ENCODE results near the gene RAB10.

Gene RAB10

DNA sequence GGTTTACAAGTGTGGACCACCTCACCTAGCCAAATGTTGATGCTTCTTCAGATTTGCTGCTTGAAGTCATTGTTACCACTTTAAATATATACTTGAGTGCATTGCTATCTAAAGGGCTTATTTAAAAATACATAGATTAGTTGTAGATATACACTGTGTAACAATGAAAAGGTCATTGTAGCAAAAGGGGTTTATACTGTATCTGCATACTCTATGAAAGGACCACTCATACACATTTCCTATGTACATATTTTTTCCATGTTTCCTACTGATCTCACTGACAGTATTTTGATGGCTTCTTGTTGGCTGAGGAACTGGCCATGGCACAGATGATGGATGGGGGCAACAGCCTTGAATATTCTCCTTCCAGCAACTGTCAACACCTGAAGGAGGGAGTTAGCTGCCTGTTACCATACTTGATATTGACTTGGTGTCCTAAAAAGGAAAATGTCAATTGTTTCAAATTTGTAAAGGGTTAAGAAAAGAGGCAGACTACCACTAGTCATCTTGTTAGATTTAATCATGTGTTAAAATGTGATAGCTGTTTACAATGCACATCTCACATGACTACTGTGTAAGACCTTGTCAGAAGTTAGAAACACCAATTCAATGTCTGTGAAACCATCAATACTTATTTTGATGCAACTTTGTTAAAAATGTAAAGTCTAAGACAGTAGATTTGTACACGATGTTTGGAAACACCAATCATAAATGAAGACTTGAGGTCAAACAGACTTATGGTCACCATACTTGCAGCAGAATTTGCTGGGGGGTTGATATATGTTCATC is 33.5 kb downstream of the RAB10 start:
- TF ChIP-seq BACH2 (CRISPR knock-in tag; IDR thresholded peaks at IDR 0.05; ENCODE audit: borderline replicate concordance) = no peak
- no peak for TF ChIP-seq CSRNP3 (CRISPR knock-in tag; IDR thresholded peaks at IDR 0.05)
- TF ChIP-seq CREB5 (CRISPR knock-in tag; IDR thresholded peaks at IDR 0.05; ENCODE audit: low read depth) = no peak
- TF ChIP-seq OSR1 (CRISPR knock-in tag; IDR thresholded peaks at IDR 0.05) = no peak
- TF ChIP-seq GLIS3 (CRISPR knock-in tag; IDR thresholded peaks at IDR 0.05) = no peak
- no peak for TF ChIP-seq ARNTL (CRISPR knock-in tag; IDR thresholded peaks at IDR 0.05; ENCODE audit: borderline replicate concordance, low read depth)
- TF ChIP-seq POU6F1 (CRISPR knock-in tag; IDR thresholded peaks at IDR 0.05; ENCODE audit: borderline replicate concordance, low read depth) = no peak
- TF ChIP-seq ZFP30 (CRISPR knock-in tag; IDR thresholded peaks at IDR 0.05) = no peak
- ATAC-seq = no peak; the same call in 2 of the 3 replicates

GRCh38 chr2:26067980-26068507 is 34.2 kb downstream of the RAB10 start:
- no peak for TF ChIP-seq TCF4 (CRISPR knock-in tag; IDR thresholded peaks at IDR 0.05; ENCODE audit: borderline replicate concordance)
- TF ChIP-seq OSR1 (CRISPR knock-in tag; IDR thresholded peaks at IDR 0.05) = no peak
- no peak for TF ChIP-seq BACH2 (CRISPR knock-in tag; IDR thresholded peaks at IDR 0.05; ENCODE audit: borderline replicate concordance)
- no peak for TF ChIP-seq ZFP3 (CRISPR knock-in tag; IDR thresholded peaks at IDR 0.05)
- TF ChIP-seq CSDC2 (CRISPR knock-in tag; IDR thresholded peaks at IDR 0.05) = no peak
- no peak for TF ChIP-seq RARB (CRISPR knock-in tag; IDR thresholded peaks at IDR 0.05)
- no peak for TF ChIP-seq ARNTL (CRISPR knock-in tag; IDR thresholded peaks at IDR 0.05; ENCODE audit: borderline replicate concordance, low read depth)
- no peak for TF ChIP-seq TOX (CRISPR knock-in tag; IDR thresholded peaks at IDR 0.05; ENCODE audit: borderline replicate concordance)
- no peak for TF ChIP-seq GLIS3 (CRISPR knock-in tag; IDR thresholded peaks at IDR 0.05)
- no peak for TF ChIP-seq PPARA (CRISPR knock-in tag; IDR thresholded peaks at IDR 0.05; ENCODE audit: borderline replicate concordance)
- TF ChIP-seq CREB5 (CRISPR knock-in tag; IDR thresholded peaks at IDR 0.05; ENCODE audit: low read depth) = no peak
- TF ChIP-seq PATZ1 (CRISPR knock-in tag; IDR thresholded peaks at IDR 0.05; ENCODE audit: borderline replicate concordance) = no peak
- TF ChIP-seq, protein P1, sequence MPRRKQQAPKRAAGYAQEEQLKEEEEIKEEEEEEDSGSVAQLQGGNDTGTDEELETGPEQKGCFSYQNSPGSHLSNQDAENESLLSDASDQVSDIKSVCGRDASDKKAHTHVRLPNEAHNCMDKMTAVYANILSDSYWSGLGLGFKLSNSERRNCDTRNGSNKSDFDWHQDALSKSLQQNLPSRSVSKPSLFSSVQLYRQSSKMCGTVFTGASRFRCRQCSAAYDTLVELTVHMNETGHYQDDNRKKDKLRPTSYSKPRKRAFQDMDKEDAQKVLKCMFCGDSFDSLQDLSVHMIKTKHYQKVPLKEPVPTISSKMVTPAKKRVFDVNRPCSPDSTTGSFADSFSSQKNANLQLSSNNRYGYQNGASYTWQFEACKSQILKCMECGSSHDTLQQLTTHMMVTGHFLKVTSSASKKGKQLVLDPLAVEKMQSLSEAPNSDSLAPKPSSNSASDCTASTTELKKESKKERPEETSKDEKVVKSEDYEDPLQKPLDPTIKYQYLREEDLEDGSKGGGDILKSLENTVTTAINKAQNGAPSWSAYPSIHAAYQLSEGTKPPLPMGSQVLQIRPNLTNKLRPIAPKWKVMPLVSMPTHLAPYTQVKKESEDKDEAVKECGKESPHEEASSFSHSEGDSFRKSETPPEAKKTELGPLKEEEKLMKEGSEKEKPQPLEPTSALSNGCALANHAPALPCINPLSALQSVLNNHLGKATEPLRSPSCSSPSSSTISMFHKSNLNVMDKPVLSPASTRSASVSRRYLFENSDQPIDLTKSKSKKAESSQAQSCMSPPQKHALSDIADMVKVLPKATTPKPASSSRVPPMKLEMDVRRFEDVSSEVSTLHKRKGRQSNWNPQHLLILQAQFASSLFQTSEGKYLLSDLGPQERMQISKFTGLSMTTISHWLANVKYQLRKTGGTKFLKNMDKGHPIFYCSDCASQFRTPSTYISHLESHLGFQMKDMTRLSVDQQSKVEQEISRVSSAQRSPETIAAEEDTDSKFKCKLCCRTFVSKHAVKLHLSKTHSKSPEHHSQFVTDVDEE (CRISPR knock-in tag; IDR thresholded peaks at IDR 0.05) = no peak
- no peak for TF ChIP-seq ISL1 (CRISPR knock-in tag; IDR thresholded peaks at IDR 0.05)
- peak; percentile 43 for ATAC-seq

Measured in SK-N-SH treated with all-trans-retinoic acid at 6 μM for 48 hours (cell line).